ENCODE data around the gene PROB1.
A peak's percentile ranks its signal among the peaks of the same experiment; 100 is the strongest.
"Not testable (repeated sequence)": the region's sequence is repeated elsewhere in the genome, so short reads cannot be mapped to it uniquely, and the experiment has no call there.

Gene PROB1

GRCh38 chr5:139392324-139392677 lies 2.6 kb downstream of the PROB1 start:
- DNase-seq: no peak

DNA sequence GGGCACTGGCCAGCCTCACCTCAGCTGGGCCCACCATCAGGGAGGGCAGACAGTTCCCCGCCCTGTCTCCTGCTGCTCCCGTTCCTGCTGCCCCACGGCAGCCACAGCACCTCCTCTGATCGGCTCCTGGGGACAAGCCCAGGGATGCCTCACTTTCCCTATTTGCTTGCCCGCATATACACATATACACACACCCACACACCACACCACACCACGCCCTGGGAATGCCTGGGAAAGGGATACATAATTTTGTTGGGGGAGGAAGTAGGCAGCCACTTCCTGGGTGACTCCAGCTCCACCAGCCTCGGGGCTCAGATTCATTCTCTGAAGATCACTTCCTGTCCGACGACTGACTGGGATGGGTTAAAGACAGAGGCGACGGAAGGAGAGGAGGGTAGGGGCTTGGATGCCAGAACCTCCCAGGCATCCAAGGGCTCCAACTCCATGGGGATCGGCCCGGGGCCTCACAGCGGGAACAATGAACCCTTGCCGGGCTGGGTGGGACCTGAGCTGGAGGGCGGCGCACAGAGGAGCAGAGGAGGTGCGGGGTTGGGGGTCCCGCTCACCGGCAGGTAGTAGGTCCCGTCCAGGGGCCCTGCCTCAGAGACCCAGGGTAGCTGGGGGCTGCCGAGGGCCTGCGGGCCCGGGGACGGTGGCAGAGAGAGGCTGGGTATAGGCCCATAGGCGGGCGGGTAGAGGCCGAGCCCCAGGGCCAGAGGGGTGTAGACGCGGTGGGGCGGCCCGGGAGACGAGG lies 3.2 kb downstream of the PROB1 start:
- DNase-seq: no peak

DNA sequence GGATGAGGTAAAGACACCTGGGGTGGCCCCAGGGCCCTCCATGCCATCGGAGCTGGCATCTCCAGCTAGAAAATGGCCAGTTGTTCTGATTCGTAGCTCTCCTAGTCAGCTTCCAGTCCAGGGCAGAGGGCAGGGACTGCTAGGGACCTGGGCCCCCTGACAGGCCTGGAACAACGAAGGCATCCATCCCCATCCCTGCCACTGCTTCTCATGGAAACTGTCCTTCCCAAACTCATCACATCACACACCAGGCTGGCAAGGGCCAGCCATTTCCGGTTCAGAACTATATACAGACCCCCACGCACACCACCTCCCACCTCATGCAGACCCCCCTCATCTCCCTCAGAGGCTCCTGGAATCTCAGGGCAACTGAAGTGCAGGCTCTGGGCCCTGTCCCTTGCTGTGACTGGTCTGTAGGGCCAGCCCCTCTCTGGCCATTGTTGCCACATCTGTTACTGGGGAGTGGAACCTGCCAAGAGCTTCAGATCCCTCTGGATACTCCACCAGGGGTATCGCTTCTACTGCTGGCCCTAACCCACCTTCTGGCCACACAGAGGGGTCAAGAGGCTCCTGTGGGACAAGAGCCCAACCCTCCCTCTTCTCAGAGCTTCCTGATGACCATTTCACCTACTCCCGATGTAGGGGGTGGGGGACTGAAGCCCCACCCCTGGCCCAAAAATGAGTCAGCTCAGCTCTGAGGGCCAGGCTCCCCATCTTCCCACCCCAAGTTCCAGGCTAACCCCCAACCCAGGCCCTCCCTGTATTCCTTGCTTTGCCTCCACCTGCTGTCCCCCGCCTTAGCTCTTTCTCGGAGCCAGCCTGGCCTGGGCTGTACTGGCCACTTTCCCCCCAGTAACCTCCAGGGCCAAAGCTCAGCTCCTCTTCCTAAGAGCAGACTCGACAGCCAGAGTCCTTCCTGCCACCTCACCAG lies 4.0 kb downstream of the PROB1 start:
- no peak for DNase-seq

DNA sequence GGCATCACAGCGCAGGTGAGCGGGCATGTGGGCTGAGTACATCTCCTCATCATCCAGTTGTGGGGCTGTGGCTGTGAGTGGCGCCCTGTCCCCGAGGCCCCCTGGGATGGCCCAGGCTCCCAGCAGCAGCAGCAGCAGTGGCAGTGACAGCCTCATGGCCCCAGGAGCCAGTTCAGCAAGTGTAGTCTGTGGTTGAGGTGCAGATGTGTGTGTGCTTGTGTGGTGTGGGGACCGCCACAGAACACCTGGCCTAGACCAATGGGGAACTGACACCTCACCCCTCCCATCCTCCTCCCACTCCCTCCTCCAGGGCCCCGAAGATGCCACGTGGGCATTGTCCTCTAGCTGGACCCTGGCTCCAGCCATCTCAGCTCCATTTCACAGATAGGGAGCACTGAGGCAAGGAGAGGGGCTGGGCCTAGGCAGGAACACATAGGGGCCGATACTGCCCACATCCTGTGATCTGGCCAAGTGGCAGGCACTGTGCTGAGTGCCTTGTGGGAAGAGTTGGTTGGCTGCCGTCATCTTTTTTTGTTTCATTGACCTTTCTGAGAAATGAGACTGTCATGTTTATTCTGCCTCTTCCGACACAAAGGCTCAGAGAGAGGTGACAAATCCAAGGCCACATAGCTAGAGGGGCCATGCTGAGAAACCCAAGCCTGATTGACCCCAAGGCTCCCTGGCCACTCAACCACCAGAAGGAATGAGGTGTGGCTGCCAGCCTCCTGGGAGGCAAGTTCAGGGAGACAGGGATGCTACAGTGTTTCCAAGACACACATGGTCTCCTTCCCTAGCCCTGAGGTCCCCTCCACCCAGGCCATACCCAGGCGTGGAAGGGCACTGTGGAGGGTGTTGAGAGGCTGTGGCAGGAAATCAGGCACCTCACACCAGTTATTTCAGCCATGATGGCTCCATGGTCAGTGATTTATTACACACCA lies 4.9 kb downstream of the PROB1 start, which contains the start of gene MZB1:
Gene MZB1 (minus strand): TSS at position 213 of the 938 bp plus-strand sequence. CDS start 57 bp downstream, at position 156.
- no peak for DNase-seq

DNA sequence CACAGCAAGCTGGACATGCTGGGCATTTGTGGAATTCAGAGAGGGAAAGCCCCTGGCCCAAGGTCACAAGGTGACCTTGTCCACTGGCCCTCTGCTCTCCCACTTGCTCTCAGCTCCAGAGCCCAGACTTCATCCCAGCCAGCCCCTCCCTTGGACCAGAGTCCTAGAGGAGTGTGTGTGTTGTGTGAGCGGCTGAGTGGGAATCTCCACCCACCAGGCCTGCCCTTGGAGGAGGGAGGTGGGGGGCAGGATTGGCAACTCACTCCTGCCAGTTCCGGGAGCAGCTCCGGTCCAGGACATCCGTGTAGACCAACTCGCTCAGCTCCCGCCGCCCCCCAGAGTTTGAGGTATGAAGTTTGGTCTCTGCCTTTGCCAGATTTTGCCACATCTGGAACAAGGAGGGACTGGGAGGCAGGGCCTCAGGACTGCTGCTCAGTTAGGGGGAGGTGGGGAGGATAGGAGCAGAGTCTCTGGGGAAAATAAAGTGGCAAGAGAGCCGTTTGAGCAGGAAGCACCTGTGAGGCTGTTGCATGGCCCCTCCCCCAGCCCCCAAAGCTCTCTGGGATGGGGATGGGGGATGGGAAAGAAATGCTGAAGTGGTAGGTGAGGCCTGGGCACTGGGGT lies 6.6 kb downstream of the PROB1 start:
- DNase-seq: peak; percentile 17

DNA sequence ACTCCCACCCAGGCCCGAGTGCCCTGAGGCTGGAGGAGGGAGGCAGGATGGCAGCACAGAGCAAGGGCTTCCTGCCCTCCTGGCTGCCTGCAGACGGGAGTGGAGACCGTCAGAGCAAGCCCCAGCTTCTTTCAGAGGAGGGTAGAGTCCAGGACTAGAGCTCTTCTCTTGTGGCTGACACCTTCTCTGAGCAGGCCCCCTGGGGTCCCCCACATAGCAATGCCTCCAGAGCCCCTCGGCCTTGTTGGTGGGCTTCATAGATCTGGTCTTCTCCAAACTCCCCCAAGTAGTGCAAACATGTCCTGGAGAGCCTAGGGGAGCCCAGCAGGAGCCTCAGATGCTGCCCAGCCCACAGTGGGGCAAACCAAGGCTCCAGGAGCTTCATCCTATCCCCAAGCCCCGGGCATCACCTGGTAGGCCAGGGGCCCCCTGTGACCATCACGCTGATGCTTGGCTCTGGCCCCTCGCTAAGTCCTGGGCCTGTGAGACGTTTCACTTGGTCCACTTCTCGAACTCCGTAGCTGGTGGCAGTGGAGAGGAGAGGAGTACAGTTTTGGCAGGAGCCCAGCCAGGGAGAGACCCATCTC lies 7.2 kb downstream of the PROB1 start:
- no peak for DNase-seq

- DNase-seq: not testable (repeated sequence)
Observed at GRCh38 chr5:139386956-139387355, 7.9 kb downstream of the PROB1 start.

GRCh38 chr5:139386050-139386438 lies 8.9 kb downstream of the PROB1 start:
- no peak for DNase-seq

DNA sequence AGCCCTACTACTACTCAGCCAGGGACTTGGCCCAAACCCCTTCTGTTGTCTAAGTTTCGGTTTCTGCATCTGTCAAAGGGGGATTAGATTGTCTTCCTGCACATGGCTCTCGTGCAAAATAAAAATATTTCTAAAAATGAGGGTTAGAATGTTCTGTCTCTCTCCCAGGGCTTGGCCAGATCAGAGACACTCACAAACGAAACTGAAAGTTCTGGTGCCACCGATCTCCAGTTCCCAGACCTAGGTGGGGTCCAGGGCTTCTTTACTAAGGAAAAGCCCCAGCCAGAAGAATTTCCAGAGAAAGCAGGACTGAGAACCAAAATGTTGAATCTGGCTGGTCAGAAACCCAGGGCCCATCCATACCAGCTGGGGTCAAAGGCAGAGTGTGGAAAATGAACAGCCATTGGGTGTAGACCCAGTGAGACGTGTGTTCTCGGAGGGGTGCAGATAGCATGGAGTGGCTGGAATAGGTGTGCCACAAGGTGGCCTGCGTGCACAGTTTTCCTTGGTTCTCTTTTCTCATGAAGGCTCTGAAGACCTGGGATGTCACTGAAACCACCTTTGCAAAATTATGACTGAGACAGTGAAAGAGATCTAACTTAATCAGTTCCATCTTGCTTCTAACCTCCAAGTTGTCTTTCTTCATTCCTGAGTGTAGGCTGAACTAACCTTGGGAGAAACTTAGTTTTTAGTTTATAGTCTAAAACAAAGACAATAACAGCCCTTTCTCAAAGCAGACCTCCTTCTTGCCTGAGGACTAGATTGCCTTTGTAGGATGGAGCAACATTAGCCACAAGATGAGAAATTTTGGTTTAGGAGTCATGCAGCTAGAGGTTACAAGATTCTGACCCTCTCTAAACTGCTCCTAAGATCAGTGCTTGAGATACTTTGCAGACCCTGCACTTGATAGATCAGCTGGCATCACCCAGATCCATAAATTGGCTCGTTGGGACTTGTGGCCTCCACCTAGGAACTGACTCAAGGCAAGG lies 9.5 kb downstream of the PROB1 start:
- no peak for DNase-seq

GRCh38 chr5:139384591-139385051 lies 10.3 kb downstream of the PROB1 start:
- no peak for DNase-seq

DNA sequence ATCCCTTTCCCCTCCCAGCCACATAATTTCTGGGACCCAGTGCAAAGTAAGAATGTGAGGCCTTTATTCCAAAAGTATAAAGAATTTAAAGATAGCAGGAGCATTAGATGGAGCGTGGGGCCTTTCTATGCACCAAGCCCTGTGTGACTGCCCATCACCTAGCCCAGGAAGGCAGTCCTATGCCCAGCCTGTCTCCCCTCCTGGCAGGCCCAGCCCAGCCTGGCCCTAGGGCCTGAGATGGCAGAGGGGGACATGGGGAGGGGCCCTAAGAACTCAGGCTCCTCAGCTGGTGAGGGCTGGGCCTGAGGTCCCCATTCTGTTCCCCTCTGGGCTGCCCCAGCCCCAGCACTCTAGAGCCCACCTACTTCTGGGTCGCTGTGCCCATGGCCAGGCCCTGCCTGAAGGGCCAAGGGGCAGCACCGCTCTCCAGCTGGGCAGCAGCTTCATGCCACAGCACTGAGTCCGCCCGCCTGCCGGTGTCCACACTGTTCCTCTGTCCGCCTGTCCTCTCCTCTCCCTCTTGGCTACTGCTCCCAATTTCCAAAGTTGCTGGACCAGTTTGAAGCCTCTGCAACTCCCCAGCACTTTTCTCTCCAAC lies 10.8 kb downstream of the PROB1 start:
- DNase-seq: no peak

GRCh38 chr5:139383275-139383992 lies 11.5 kb downstream of the PROB1 start, which contains the start of gene SLC23A1:
TSS of gene SLC23A1 (minus strand) at chr5:139383297. CDS start at chr5:139383253, 44 bp downstream.
- no peak for DNase-seq

DNA sequence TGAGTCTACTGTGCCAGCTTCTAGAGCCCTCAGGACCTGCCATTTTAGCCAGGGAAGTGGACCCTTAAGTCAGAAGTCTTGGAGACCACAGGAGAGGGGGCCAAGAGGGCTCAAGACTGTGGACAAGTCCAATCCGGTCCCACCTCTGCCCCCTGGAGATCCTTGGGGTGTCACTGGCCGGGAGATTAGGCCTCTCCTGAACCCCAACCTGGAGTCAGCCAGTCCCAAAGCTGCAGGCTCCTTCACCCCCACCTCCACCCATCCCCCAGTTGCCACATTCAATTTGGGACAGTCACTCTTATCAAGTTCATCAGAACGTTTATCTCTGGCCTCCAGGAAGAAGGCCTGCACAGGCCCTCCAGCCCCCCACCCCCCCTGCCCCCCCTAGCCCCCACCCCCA lies 12.1 kb downstream of the PROB1 start:
- DNase-seq: no peak

DNA sequence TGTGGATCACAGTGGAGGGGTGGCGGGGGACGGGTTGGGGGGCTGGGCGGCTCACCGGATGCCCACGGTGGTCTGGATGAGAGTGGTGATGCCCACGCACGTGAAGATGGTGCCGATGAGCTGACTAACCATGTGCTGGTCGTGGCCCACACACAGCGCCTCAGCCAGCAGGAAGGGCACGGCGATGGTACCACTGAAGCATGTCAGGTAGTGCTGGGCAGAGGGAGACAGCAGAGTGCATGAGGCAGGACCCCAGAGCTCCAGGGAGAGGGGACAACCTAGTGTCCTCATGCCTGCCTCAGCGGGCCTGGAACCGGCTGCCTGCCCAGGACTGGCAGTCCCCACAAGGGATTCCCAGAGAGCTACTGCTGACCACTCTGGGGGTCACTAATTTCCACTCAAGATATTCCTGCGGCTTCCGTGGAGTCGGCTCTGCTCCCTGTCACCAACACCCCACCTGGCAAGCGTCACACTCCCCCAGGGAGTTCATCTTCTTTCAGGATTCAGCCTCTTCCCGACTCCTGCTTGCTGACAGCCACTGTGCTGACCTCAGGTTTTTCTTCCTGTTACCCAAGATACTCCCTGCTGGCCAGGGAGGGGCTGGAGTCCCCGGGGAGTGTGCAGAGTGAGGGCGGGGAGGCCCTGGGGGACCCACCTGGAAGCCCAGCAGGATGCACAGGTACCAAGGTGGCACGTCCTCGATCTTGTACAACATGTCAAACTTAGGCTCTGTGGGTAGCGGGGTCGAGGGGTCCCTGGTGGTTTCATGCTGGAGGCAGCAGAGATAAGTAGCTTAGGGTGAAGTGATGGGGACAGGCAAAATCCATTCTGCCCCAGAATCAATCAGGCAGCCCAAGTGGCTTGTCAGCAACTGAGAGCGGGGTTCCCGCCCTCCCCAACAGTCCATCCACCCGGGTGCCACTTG lies 12.8 kb downstream of the PROB1 start:
- no peak for DNase-seq

DNA sequence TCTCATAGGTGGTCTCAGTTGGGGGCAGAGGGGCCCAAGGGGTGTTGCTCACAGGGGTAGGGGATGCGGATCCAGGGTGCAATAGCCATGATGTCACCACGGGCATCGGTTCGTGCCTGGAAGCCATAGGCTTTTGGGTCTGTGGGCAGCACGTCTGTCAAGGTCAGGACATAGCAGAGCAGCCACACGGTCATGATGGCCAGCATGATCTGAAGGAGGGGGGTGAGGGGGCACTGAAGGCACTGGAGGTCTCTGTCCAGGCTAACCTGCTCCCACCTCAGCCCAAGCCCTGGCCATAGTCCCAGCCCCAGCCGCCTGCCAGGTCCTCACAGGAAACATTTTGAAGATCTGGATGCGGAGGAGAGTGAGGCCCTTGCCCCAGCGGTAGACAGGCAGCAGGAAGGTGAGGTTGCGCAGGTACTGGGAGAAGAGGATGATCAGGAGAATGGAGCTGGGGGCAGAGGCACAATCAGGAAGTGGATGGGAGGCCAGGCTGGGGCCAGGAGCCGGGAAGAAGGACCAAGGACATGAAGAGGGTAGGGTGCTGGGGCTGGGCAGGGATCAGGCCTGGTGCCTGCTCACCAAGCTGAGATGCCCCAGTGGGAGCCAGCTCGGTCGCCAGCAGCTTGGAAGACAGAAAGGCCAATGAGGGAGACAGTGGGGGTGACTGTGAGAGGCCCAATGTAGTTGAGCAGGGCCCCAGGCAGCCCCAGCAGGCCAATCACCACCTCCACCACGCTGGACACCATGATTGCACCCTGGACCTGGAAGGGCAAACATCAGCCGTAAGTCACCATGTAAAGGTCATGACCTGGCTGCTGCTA lies 15.1 kb downstream of the PROB1 start:
- DNase-seq: no peak

- no peak for DNase-seq
Observed at GRCh38 chr5:139378941-139379361, 16.0 kb downstream of the PROB1 start.
